GM19023 (cell line): ENCODE results near the gene IMMP2L.
"Not testable (repeated sequence)": the region's sequence is repeated elsewhere in the genome, so short reads cannot be mapped to it uniquely, and the experiment has no call there.

Source experiments
- ATAC-seq: cut with Tn5 transposase; IDR thresholded peaks from one replicate; pipeline ENCODE4 v1.9.1; 2021; ENCODE audit warnings: mild to moderate bottlenecking, moderate library complexity; ENCODE audit not compliant: unreplicated experiment

Gene IMMP2L

DNA sequence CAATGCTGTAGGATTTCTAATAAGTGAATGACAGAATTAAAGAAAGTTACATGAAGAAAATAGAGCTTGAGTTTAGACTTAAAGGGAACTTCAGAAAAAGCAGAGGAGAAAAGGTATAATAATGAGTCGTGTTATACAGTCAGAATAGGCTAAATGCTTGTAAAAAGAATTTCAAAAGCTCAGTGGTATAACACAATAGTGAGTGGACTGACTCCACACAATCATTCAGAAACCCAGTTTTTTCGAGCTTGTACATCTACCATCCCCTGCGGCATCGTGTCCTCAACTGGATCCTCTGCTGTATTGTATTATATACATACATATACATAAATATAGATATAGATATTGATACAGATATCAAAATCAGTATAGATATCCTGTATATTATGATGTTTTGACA is 52.2 kb downstream of the IMMP2L start:
- ATAC-seq = no peak

- no peak for ATAC-seq
These were observed 53.0 kb downstream of the IMMP2L start for GRCh38 chr7:111509288-111509687.

GRCh38 chr7:111508387-111508786 is 53.9 kb downstream of the IMMP2L start:
- ATAC-seq = peak; percentile 66

GRCh38 chr7:111505422-111505821 is 56.9 kb downstream of the IMMP2L start:
- ATAC-seq = not testable (repeated sequence)

GRCh38 chr7:111501799-111502198 is 60.5 kb downstream of the IMMP2L start:
- ATAC-seq = not testable (repeated sequence)

GRCh38 chr7:111499027-111499426 is 63.3 kb downstream of the IMMP2L start:
- no peak for ATAC-seq

GRCh38 chr7:111498391-111499007 is 63.8 kb downstream of the IMMP2L start:
- ATAC-seq = no peak

DNA sequence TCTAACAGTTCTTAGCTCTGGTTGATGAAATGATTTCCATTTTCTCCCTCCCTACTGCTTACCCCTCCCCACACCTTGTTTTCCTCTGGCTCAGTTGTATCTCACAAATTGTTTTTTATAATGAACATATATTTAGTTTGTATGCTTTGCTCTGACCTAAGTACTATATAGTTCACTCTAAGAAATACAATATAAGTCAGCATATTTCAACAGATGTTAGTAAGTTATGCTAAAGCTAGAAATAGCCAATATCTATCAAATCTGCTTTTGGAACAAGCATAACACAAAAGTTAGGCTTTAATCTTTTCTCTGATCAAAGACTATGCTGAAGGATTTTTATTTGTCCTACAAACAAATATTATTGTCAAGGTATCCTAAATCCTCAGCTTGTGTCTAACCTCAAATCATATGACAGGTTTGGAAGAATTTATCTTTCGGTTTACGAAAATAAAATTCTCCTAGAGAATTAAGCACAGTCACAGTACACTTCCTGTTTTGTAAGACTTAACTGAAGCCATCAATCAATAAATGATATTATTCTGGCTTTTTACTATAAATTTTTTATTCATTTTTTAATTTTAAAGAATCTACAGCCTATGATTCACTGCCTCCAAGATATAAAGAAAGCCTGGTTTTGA is 67.0 kb downstream of the IMMP2L start:
- no peak for ATAC-seq

DNA sequence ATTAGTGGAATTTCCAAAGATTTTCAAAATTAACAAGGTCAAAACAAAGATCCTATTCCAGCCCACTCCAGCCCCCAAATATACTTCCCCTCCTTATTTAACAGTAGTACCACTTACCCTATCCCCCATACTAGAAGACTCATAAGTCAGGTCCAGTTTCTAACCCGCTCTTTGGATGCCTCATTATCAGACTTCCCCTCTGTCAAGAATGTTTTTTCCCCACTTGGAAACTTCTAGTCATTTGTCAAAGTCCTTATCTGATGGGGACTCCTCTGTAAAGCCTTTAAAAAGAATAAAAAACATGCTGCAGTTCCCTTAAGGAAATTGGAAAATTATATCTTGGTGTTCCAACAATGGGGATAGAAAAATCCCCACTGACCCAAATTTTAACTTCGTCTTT is 70.1 kb downstream of the IMMP2L start:
- no peak for ATAC-seq

DNA sequence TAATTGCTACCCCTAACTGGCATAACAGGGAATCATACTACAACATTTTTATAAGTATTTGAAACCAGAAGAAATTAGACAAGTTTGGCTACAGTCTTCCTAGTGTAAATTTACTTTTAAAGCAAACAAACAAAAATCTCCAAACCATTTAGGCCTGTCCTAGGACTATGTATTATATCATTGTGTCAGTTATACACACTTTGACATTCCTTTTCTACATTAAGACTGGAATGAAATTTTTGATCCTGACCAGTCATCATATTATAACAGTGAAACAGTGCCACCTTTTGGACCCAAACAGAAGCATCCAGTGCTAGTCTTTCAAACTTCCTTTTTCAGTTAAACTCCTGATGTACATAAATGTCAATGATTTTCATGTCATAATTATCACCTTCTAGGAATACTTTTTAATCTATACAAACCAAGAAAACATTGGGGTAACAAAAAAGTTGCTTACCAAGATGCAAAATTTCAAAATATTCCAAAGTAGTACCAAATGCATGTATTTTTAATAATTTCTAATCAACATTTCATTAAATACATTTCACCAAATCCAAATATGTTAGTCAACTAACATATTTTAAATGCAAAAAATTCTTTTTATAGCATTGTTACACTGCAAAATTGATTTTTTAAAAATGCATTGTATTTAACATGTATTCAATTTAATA is 75.7 kb downstream of the IMMP2L start:
- ATAC-seq = no peak

DNA sequence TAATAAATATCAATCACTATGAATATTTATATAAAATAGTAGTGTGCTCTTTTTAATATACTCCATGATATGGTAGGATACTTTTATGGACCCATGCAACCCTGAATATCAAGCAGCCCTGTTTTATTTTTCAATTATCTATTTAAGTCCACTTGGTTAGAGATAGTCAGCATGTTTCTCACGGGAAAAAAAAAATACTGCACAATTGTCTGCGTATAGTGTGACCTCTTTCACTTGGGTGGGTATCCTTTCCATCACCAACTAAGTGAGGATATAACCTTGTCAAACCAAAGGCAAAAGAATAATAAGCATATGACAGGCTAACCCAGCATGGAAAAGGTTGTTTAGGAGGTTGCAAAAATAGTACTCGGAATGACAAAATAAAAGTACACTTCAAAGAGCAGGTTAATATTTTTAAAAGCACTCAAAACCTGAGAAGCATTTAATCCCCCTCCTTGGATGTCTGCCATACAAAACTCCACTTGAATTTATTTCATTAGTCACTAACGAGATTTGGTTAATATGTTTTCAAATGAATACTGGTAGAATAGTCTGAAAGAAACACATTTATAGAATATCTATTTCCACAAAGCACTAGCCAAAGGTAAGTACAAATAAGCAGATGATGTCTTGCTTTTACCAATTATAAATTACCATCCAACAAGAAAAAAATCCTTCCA is 76.5 kb downstream of the IMMP2L start:
- no peak for ATAC-seq

- ATAC-seq = no peak
These were observed 79.2 kb downstream of the IMMP2L start for GRCh38 chr7:111483078-111483477.

GRCh38 chr7:111477462-111478225 is 84.6 kb downstream of the IMMP2L start:
- no peak for ATAC-seq

DNA sequence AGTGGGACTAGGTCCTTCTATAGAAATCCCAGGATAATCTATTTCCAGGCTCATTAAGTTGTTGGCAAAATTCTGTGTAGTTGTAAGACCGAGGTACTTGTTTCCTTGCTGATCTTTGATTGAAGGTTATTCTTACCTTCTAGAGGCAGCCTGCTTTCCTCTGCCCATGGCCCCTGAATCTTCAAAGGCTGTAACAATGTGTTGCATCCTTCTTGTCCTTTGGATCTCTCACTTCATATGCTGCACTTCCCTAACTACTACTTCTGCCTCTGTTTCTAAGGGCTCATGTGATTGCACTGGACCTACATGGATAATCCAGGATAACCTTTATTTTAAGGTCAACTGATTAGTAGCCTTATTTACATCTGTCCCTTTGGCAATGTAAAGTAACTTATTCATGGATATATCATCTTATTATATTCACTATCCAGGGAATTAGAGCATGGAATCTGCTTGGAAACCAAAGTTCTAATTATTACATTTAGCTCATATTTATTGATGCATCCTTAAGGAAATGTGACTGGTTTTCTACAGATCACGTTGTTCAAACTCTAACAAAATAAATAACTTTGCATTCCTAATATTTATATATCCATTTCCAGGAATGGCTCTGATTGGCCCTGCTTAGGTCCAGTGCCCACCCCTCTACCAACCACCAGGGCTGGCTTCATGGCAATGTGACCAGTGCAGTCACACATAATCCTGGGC is 85.6 kb downstream of the IMMP2L start:
- no peak for ATAC-seq

DNA sequence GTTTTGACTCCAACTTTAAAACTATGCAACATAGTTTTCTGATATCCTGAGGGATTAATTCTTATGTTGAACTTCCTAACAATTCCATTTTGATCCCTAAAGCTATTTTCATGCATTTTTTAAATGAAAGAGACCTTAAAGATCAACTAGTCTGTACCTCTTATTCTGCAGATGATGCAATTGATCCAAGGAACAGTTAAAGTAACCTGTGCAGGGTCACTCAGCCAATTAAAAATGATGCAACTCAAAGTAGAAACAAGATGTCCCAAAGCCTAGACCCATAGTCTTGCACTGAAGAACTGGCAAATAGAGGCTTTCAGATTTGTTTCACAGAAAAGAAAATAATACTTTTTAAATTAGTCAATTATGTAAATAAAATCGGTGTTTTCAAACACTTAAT is 86.3 kb downstream of the IMMP2L start:
- ATAC-seq = no peak

GRCh38 chr7:111475419-111475748 is 86.9 kb downstream of the IMMP2L start:
- ATAC-seq = no peak

GRCh38 chr7:111474723-111475418 is 87.4 kb downstream of the IMMP2L start:
- no peak for ATAC-seq

DNA sequence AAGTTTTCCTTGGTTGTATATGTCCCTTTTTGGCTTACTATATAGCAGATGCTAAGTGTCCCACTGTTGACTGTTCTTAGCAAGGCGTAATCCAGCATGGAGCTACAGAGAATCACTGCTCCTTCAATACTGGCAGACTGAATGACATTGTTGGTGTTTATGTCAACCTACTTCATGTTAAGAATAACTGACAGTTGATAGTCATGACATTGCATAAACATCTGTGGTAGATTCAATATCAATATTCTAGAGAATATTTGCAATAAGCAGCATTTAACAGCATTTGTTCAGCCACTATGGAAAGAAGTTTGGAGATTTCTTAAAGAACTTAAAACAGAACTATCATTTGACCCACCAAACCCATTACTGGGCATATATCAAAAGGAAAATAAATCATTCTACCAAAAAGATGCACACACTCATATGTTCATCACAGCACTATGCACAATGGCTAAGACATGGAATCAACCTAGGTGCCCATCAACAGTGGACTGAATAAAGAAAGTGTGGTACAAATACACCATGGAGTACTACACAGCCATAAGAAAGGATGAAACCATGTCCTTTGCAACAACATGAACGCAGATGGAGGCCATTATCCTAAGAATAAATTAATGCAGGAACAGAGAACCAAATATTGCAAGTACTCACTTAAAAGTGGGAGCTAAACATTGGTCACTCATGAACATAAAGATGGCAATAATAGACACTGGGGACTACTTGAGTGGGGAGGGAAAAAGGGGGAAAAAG is 88.7 kb downstream of the IMMP2L start:
- no peak for ATAC-seq

GRCh38 chr7:111470998-111471397 is 91.3 kb downstream of the IMMP2L start:
- no peak for ATAC-seq
